Stomach (tissue), 4 donors: ENCODE measurements around the gene CAMKK2.

Source experiments
- CTCF ChIP-seq, 7 experiments: fragments of 450-650 bp in 4 of 7; fragments of 200-600 bp in 3 of 7; sonication (generic) in 3 of 7; IDR thresholded peaks; one replicate each; pipeline ENCODE4 v1.5.1; 2016 to 2019; ENCODE audit warnings: antibody characterized with exemption in 7 of 7, control low read depth in 2 of 7, mild to moderate bottlenecking in 1 of 7
- EP300 ChIP-seq: sonication (generic); formaldehyde crosslinking; IDR thresholded peaks from one replicate; pipeline ENCODE4 v1.6.1; 2017; ENCODE audit warnings: antibody characterized with exemption

DNA sequence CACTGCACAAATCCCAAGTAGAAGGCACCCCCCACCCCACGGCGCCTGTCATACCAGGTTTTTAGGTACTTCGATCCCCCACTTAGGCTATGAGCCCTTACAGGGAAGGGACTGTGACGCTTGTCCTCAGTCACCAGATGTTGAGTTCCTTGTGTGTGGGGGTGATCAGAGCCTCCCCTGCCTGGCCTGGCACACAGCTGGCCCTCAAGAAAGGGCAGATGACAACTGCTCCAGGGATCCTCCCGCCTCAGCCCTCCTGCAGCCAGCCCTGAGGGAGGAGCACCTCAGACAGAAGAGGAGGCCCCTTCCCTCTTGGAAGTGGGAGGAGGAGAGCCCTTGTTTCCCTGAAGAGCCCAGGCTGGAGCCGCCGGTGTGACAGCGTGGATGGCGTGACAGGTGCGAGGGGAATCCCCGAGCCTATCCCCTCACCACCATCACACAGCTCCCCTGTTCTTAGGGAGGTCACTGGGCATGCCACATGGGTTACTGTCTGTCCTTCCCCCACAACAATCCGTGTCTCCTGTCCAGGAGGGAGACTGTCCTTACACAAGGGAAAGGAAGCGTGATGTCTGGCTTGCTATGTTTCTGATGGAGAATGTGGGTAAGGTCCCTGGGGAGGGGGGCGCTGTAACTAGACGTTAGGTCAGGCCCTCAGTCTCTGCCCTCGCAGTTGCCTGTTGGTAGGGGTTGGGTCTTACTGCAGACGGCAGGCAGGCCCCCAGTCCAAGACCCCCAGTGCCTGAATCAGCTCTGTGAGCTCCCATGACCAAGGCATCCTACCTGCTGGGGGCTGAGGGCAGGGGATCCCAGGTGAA lies 55.1 kb downstream of the CAMKK2 start:
- no peak for TF ChIP-seq EP300
- TF ChIP-seq CTCF (IDR thresholded peaks at IDR 0.05), result no peak
